Measurements from ENCODE around the gene TBC1D8. TPM values are rescaled to one million over a fixed set of nuclear protein-coding genes. Genes with fewer than 3 reads are reported as not detected.

TBC1D8 gene
- total RNA-seq, 4 donors from 2014 or later = 22.2 to 68.0 (median 31.9) TPM

DNA sequence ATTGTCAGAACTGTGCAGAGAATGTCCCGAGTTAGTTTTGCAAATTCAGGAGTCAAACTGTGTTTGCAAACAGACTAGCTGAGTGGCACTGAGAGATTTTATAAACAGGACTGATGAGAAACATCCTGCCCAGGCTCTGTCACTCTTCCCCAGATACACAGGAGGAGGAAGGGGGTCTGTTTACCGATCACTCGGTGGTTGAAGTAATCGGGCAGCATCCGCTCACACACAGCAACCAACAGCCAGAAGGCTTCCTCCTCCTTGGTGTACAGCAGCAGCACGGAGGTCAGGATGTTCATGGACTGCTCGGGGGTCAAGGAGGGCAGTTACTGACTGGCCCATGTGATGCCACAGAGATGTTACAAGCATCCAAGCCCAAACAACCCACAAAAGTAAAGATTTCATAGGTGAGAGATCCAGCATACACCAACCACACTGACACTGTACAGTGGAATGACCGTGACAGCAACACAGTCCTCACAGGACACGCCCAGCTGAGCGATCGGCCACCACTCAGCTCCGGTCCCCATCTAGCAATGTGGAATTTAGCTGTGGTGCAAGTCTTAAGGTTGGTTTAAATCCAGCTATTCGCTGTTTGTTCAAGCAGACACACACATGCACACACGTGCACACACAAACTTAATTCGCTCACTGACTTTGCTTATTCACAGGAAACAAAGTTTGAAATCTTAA, 119.0 kb downstream of the TBC1D8 start:
- ATAC-seq (ENCODE audit: low FRiP score) = no peak
- TF ChIP-seq, protein P1, sequence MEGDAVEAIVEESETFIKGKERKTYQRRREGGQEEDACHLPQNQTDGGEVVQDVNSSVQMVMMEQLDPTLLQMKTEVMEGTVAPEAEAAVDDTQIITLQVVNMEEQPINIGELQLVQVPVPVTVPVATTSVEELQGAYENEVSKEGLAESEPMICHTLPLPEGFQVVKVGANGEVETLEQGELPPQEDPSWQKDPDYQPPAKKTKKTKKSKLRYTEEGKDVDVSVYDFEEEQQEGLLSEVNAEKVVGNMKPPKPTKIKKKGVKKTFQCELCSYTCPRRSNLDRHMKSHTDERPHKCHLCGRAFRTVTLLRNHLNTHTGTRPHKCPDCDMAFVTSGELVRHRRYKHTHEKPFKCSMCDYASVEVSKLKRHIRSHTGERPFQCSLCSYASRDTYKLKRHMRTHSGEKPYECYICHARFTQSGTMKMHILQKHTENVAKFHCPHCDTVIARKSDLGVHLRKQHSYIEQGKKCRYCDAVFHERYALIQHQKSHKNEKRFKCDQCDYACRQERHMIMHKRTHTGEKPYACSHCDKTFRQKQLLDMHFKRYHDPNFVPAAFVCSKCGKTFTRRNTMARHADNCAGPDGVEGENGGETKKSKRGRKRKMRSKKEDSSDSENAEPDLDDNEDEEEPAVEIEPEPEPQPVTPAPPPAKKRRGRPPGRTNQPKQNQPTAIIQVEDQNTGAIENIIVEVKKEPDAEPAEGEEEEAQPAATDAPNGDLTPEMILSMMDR (IDR thresholded peaks at IDR 0.05) = no peak
- DNase-seq (ENCODE audit: low spot score) = no peak

DNA sequence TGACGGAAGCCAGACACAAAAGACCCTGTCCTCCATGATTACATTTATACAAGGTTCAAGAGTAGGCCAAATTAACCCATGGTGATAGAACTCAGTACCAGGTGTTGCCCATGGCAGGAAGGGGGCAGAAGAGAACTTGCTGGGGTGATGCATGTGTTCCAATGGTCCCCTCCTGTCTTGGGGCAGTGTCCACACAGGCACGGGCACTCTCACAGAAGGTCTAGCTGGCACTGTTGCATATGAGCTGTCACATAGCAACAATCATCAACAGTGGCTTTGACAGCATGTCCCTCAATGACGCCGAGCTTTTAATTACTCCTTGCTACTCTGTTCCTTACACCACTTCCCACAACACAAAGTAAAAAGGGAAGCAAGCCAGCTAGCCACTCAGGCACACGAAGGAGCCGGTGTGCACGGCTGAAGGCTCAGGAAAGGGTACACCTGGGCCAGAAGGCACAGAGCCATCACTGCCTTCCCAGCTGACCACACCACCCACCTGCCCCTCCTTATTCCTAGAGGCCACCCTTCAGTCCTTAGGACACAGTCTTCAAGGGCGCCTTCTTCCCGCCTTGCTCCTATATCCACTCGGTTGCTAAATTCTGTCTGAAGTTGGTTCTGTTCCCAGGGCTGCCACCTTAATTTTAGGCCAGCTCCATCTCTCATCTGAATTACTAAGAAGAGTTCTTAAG, 120.2 kb downstream of the TBC1D8 start:
- DNase-seq (ENCODE audit: low spot score) (no peak), ATAC-seq (ENCODE audit: low FRiP score) (no peak)
- TF ChIP-seq, protein P1 (IDR thresholded peaks at IDR 0.05) = no peak

DNA sequence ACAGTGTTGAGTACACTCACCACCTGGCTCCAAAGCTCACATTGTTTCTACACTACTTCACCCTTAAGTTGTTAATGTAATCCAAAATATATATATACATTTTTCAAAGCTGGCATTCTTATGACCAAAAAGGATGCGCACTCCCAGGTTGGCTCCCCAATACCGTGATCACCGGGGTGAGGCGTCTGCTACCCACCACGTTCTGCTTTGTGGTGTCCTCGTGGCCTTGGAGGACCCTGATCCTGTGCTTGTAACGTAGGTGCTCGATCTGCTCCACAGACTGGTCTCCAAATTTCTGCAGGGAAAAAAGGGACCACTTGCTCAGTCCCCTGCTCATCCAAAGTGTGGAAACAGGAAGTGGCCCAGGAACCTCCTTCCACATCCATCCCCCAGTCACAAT, 123.3 kb downstream of the TBC1D8 start:
- TF ChIP-seq, protein P1 (IDR thresholded peaks at IDR 0.05) = no peak
- ATAC-seq (ENCODE audit: low FRiP score) (no peak), DNase-seq (ENCODE audit: low spot score) (no peak)

DNA sequence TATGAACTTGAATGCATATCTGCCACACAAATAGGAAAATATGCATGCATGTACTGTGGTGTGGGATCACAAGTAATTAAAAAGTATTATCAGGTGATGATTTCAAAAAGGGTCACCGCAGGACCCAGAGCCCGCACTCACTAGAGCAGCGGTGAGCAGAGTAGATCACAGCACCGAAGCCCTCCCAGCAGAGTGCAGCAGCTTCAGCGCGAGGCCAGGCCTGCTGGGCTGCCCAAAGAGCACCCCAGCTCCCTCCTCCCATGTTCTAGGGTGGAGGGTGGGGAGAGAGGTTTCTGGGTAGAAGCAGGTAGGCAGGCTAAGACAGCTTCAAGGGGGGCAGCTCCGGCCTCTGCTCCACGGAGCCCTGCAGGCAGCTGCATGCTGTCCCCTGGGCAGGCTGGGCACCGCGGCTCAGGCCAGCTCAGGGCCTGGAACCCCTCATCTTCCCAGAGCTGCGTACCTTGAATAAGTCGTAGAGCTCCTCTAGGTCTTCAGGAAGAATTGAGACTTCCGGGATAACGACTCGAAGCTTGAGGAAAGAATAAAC, 124.2 kb downstream of the TBC1D8 start:
- TF ChIP-seq, protein P1 (IDR thresholded peaks at IDR 0.05) = no peak
- no peak for DNase-seq (ENCODE audit: low spot score)
- ATAC-seq (ENCODE audit: low FRiP score) = no peak

DNA sequence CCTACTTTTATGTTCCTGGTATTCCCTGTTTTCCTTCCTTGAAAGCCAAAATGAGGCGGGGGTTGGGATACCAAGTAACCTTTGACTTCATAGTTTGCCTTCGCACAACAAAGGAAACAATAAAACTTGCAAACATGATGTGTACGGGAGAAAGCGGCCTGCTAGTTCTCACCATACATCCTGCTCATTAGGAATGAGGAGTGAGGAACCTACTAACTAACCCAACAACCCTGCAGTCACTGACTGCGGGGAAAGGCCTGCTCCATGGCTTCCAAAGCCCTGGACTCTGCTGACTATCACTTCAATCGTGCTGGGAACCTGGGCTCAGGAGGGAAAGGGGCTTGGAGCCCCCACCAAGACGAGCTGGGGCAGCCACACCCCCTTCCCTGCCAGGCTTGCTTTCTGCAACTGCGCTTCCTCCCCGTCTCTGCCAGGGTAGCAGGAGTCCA, 124.9 kb downstream of the TBC1D8 start:
- no peak for ATAC-seq (ENCODE audit: low FRiP score)
- TF ChIP-seq, protein P1 (IDR thresholded peaks at IDR 0.05) = no peak
- no peak for DNase-seq (ENCODE audit: low spot score)

DNA sequence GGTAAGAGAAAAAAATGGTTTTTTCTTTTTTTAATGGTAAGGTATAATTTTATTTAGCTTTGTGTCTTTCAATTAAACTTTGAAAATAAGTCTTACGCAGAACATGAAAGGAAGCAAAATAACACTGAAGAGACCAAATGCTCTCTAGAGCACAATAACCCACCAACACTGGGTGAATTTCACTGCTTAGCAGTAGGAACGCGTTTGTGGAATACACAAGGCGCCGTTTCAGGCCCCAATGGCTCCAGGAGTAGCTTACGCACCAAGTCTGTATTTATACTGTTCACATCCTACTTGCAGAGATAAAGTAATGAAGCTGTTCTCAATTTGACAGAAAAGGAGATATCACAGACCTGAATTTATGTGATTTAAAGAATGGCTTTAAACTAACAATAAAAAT, 125.6 kb downstream of the TBC1D8 start:
- DNase-seq (ENCODE audit: low spot score) (no peak), ATAC-seq (ENCODE audit: low FRiP score) (no peak)
- TF ChIP-seq, protein P1 (IDR thresholded peaks at IDR 0.05) = no peak
